ENCODE results near the gene IDH3B. TPM values are rescaled to one million over a fixed set of nuclear protein-coding genes. Genes with fewer than 3 reads are reported as not detected.

The IDH3B gene
- total and polyA plus RNA-seq, 2 of the 8 experiments (the other 6 are each of a cell fraction or from before 2014, with no cell fraction given): 110 to 167 TPM

- Histone ChIP-seq H3K27ac (ENCODE audit: low read depth, low read length) (no peak overlapping the region), H2BK120ac (replicated peaks; ENCODE audit: low read depth, low read length) (no peak overlapping the region), H3K23me2 (ENCODE audit: low read depth, low read length) (peaks cover 3% of the 10 kb centered on the region; the same call in 1 of the 2 replicates), H2AFZ (ENCODE audit: low read length) (no peak overlapping the region), H2AK5ac (ENCODE audit: low read depth, low read length) (no peak overlapping the region), H3K18ac (ENCODE audit: extremely low read depth, low read length) (no peak overlapping the region), H3K4me2 (ENCODE audit: insufficient read depth in 1 of 2, low read depth in 2 of 2, low read length in 2 of 2) (no peak overlapping the region), H3K27me3 (replicated peaks in 1 of 4; ENCODE audit: control insufficient read depth in 3 of 4, extremely low read depth in 1 of 4, insufficient read depth in 3 of 4, low read length in 3 of 4) (peaks cover 48 to 64% (median 61%) of the 10 kb centered on the region in 4 experiments), H3K4me1 (replicated peaks in 1 of 4; ENCODE audit: control insufficient read depth in 3 of 4, insufficient read depth in 4 of 4, low read length in 3 of 4) (peaks cover 3 to 25% (median 9%) of the 10 kb centered on the region in 4 experiments), H3K9ac (replicated peaks in 1 of 4; ENCODE audit: extremely low read depth in 1 of 4, low read depth in 3 of 4, low read length in 3 of 4) (no peak overlapping the region), H3K4me3 (ENCODE audit: extremely low read depth in 1 of 4, insufficient read depth in 2 of 4, low read depth in 3 of 4, low read length in 4 of 4) (no peak overlapping the region), H3K4ac (replicated peaks; ENCODE audit: insufficient read length, low read depth, low read length) (no peak overlapping the region), H2BK12ac (ENCODE audit: low read depth, low read length) (peak overlapping the region; percentile 46; the same call in 1 of the 2 replicates), H4K20me1 (replicated peaks in 1 of 2; ENCODE audit: control insufficient read depth in 1 of 2, insufficient read depth in 2 of 2, low read length in 2 of 2) (peaks cover 4 to 5% of the 10 kb centered on the region in 2 experiments), H2BK15ac (ENCODE audit: low read length) (no peak overlapping the region), H4K8ac (ENCODE audit: extremely low read depth, insufficient read depth, low read length) (no peak overlapping the region), H3K14ac (ENCODE audit: insufficient read length) (no peak overlapping the region), H2BK20ac (ENCODE audit: low read length) (0 out of 2 replicates have a peak overlapping the region, but pooled peaks have one; percentile 21), H4K5ac (ENCODE audit: insufficient read length, low read depth, low read length) (no peak overlapping the region), H2BK5ac (ENCODE audit: low read depth, low read length) (no peak overlapping the region), H3K36me3 (ENCODE audit: control insufficient read depth in 2 of 4, insufficient read depth in 4 of 4, low read length in 3 of 4) (no peaks in the 10 kb centered on the region; a peak in 1 of 8 replicates), H3K9me3 (ENCODE audit: insufficient read depth in 2 of 2, low read depth in 1 of 2, low read length in 1 of 2) (no peaks in the 10 kb centered on the region), H3K79me2 (ENCODE audit: control insufficient read depth in 1 of 2, insufficient read depth in 2 of 2, low read length in 2 of 2) (no peaks in the 10 kb centered on the region), H3K79me1 (ENCODE audit: low read depth, low read length) (no peaks in the 10 kb centered on the region), H3K56ac (replicated peaks; ENCODE audit: insufficient read length, low read depth, low read length) (no peak overlapping the region), H4K91ac (replicated peaks; ENCODE audit: insufficient read length, low read length) (no peak overlapping the region), H3K23ac (ENCODE audit: insufficient read length) (no peak overlapping the region)
- FAIRE-seq (no peak), DNase-seq (ENCODE audit: low read depth in 1 of 2, low spot score in 2 of 2) (no peak)
- ChIA-PET POLR2A (ENCODE audit: partially characterized antibody) (interaction anchor here (2.3 kb wide), 1 partner anchor 11 kb away, joined by 9 read pairs; no protein-coding TSS in a partner anchor), CTCF (ENCODE audit: partially characterized antibody) (interaction anchor here (0.8 to 9.2 kb wide), 9 partner anchors 9 to 100 kb away, joined by 3 to 151 read pairs (median 12); no protein-coding TSS in a partner anchor)
- TF ChIP-seq SIRT6 (IDR thresholded peaks at IDR 0.05; ENCODE audit: low read length) (no peak), RXRA (IDR thresholded peaks at IDR 0.05; ENCODE audit: insufficient read depth, low read depth, low read length) (no peak), FOSL1 (IDR thresholded peaks at IDR 0.05; ENCODE audit: insufficient read depth, low read depth, low read length) (no peak), POLR2A (IDR thresholded peaks at IDR 0.05; ENCODE audit: control extremely low read depth in 1 of 2, low read depth in 2 of 2, low read length in 2 of 2) (no peak), ASH2L (IDR thresholded peaks at IDR 0.05; ENCODE audit: low read length) (no peak), GABPA (IDR thresholded peaks at IDR 0.05; ENCODE audit: borderline replicate concordance, insufficient read depth, low read length) (no peak), TCF12 (IDR thresholded peaks at IDR 0.05; ENCODE audit: low read depth, low read length) (no peak), SP1 (IDR thresholded peaks at IDR 0.05; ENCODE audit: low read depth, low read length) (no peak)
- TF ChIP-seq, protein P1, sequence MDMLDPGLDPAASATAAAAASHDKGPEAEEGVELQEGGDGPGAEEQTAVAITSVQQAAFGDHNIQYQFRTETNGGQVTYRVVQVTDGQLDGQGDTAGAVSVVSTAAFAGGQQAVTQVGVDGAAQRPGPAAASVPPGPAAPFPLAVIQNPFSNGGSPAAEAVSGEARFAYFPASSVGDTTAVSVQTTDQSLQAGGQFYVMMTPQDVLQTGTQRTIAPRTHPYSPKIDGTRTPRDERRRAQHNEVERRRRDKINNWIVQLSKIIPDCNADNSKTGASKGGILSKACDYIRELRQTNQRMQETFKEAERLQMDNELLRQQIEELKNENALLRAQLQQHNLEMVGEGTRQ (IDR thresholded peaks at IDR 0.05; ENCODE audit: low read length): no peak
- TF ChIP-seq, protein P2, sequence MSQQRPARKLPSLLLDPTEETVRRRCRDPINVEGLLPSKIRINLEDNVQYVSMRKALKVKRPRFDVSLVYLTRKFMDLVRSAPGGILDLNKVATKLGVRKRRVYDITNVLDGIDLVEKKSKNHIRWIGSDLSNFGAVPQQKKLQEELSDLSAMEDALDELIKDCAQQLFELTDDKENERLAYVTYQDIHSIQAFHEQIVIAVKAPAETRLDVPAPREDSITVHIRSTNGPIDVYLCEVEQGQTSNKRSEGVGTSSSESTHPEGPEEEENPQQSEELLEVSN (IDR thresholded peaks at IDR 0.05): no peak
- WGBS, 2 experiments (ENCODE audit: extremely low coverage in 1 of 2, insufficient coverage in 1 of 2, insufficient read length in 1 of 2, insufficient replicate concordance in 2 of 2, low coverage in 1 of 2, low lambda C conversion rate in 2 of 2, missing lambda C conversion rate in 1 of 2): 63% methylated on average over 3 of the region's 3 CpGs; no CpG with 5 or more reads in 1 of the 2 experiments
These were observed 26.2 kb upstream of the IDH3B start for GRCh38 chr20:2690213-2690612.

Data from H1 (cell line).